G401 (cell line): ENCODE data around the gene TCF7L1. TPM values are rescaled to one million over a fixed set of nuclear protein-coding genes. Genes with fewer than 3 reads are reported as not detected.

Experiments
- DNase-seq: peaks from one replicate; pipeline ENCODE4 v3.0.0-alpha.2; 2015; ENCODE audit warnings: low spot score
- in situ Hi-C: cut with HindIII; loops from 2 replicates; pipeline ENCODE4 v1.10.0; 2016; ENCODE audit warnings: low sequenced_read_pairs, mixed read lengths
- total RNA-seq: library from RNA; depleted of rRNA; stranded (reverse); fragments of >200 nt; shearing (Covaris generic); gene quantifications from 2 replicates; pipeline ENCODE4 v1.2.3, GENCODE V29; 2014

Gene TCF7L1
- total RNA-seq, 1 experiment from 2014 or later: 0.44 TPM

DNA sequence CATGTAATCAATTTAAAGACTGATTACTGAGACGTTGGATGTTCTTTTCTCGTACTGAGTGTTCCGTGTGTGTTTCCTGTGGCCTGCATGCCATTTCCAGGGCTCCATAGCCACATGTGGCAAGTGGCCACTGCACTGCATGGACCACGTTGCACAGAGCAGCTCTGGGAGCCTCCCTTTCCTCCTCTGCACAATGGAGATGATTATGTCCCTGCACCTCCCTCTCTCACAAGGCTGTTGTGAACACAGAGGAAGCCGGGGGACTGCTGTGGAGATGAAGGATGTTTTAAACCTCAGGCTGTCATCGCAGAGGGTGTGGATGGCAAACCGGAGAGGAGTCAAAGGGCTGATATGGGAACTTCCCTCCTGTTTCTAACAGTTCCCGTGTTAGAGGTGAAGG is 106.9 kb downstream of the TCF7L1 start:
- DNase-seq: no peak
- in situ Hi-C loops: no loop called here

GRCh38 chr2:85242321-85242720 is 109.1 kb downstream of the TCF7L1 start:
- no peak for DNase-seq
- in situ Hi-C loops: no loop called here

DNA sequence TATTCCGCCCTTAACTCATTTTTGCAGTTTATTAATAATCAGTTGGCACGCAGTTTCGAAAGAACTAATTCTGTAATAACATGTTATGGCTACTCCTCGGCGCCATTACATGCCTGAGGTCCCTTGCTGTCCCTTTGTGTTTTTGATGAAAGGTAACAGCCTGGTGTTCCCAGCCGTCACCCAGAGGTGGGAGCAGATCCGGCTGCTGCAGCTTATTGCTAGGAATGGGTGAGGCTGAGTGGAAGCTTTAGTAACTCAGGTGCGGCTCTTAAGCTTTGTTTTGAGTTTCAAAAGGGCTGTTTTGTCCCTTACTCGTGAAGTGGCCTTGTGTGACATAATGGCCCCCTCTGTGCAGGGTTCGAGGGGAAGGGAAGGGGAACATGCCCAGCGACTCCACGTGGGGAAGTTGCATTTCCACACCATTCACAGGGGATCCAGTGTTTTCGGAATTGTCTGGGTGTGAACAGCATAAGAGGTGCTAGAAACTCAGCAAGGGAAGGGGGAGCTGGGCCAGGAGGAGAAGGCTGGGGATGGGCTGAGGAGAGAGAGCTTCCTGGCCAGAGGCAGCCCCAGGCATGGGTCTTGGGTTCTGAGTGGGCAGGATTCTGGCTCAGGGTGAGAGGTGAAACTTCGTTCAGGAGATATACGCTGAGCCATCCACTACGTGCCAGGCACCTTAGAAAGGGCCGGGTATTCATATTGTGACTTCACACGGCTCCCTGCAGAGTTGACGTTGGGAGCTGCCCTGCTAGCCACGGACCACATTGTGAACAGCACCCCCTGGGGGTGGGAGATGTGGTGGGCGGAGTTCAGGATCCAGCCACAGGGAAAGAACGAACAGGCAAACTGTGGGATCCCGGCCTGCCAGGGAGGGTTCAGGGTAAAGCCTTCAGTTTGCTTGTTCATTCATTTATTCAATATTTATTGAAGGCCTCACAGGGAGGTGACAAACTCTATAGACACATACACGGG is 110.2 kb downstream of the TCF7L1 start:
- in situ Hi-C loops: no loop called here
- no peak for DNase-seq

DNA sequence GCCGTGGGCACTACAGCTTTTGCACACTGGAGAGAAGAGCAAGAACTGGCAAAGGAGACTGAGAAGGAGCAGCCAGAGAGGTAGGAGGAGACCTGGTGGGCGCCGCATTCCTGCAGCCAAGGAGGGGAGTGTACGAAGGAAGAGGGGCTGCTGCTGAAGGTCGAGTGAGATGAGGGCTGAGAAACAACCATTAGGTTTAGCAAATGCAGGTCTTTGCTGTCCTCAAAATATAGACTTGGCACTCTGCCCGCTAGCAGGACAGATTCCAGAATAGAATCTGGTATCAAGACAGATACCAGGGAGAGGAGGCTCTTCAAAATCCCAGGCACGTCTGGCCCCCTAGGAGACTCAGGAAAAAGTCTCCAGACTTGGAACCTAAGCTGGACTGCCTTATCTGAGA is 111.6 kb downstream of the TCF7L1 start:
- no peak for DNase-seq
- in situ Hi-C loops: no loop called here

GRCh38 chr2:85245891-85246290 is 112.7 kb downstream of the TCF7L1 start:
- DNase-seq: no peak
- in situ Hi-C loops: no loop called here

DNA sequence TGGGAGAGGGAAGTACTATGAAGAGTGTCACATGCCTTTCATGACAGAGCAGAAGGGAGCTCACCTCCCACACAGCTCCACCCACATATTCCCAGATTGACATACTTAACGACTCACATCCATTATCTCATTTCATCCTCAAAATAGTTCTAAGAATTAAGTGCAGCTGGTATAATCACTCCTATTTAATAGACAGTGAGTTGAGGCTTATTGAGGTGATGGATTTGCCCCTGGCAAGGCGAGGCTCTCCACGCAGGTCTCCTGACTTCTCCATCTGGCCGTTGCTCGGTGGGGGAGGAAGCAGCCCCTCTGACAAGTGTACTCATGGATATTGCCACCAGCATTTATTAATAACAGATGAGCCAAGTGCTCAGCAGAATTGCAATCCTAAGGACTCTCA is 113.2 kb downstream of the TCF7L1 start:
- in situ Hi-C loops: no loop called here
- DNase-seq: no peak

GRCh38 chr2:85247610-85248009 is 114.4 kb downstream of the TCF7L1 start:
- DNase-seq: no peak
- in situ Hi-C loops: no loop called here

DNA sequence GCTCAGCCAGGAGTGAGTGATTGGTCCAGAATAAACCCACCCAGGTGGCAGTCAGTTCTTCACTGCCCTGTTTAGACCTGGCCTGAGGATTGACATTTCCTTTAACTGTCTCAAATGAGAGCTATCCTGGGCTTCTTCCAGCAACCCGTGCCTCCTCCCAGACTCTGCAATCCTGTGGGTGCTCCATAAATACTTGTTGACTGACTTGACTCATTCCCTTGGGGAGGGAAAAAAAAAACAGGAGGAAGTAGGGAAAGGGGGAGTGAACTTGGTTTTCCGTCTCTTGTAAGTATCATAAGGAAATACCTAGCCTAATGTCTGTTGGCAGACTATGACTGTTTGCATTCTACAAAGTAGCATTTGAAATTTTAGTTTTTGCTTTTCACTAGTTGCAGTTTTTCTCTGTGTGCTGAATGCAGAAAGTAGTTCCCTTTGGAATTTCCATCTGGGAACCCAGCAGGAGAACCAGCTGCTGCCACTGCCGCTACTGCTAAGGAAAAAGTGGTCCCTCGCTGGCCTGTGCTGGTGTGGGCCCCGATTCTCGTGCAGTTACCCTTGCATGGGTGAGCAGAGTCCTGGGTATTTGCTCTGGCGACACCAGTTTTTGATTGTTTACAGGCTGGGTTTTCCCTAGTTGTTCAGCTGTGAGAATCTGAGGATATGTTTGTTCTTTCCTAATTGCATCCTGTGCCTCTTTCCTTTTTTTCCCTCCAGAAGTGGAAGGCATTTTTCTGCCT is 115.7 kb downstream of the TCF7L1 start:
- in situ Hi-C loops: no loop called here
- DNase-seq: no peak

DNA sequence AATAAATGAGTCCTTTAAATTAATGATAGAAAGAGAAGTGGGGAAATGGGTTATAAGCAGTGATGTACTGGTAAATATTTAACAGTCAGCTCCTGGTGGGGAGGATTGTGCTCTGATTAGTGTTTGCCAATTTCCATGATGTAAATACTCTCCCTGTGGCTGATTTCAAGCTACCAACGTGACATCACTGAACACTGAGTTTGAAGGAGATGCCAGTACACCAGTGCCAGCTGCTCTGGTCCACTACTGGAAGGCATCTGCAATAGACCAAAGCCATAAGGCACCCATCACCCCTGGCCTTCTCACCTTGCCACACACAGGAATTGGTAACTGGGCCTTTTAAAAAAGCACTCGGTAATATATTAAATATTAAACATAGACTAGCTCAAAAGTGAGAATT is 116.9 kb downstream of the TCF7L1 start:
- DNase-seq: no peak
- in situ Hi-C loops: no loop called here

DNA sequence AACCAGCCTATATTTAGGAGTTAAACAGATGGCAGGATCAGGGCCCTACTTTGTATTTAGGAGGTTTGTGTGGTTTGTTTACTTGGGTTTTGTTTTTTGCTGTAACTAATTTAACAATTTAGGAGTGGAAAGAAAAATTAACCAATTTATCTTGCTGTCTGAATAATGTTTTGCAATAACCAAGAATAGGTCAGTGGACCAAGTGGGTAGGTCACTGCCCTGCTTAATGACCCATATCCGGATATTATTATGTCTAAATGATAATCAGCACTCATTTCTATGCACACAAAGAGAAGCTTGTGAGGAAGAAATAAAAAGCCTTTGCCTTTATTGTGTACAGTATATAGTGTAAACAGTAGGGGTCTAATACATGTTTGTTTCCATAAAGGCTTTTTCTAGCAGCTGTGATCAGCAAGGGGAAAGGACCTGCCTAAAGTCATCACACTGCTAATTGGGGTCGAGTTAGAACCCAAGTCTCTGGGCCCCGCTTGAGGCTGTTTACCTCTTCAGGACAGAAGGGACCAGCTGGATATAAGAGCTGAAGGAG is 118.0 kb downstream of the TCF7L1 start:
- no peak for DNase-seq
- in situ Hi-C loops: no loop called here

- in situ Hi-C loops: no loop called here
- DNase-seq: no peak
These were observed 120.7 kb downstream of the TCF7L1 start for GRCh38 chr2:85253890-85254289.

DNA sequence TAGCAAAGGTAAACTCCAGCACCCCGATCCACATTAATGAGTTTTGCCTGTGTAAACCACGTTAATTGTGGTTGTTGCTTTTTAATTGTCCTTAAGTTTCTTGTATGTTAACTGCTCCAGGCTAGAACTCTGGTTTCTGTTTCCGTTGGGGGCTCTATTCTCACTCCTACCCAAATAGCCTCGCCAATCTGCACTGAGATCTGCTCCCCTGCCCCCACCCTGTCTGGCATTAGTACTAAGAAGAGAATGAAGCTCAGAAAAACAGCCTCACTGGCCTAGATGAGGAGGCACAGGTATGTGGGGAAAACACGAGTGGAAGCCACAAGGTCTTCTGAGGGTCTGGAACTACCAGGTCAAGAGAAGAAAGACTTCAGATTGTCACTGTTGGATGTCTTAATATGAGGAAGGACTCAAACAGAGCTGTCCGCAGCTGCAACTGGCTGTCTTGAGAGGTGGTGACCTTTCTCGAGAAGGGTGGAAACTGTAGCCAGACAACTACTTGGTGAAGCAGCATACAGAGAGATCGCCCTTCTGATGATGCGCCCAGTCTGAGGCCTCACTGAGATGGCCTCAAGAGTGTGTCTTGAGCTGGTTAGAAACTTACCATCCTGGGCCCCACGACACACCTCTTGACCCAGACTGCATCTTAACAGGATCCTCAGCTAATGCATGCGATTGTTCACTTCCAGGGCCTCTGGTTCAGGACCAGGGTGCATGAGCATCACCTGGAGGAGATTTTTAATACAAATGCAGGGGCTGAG is 121.5 kb downstream of the TCF7L1 start:
- in situ Hi-C loops: no loop called here
- DNase-seq: no peak

- in situ Hi-C loops: no loop called here
These were observed 122.2 kb downstream of the TCF7L1 start for GRCh38 chr2:85255456-85255812.

DNA sequence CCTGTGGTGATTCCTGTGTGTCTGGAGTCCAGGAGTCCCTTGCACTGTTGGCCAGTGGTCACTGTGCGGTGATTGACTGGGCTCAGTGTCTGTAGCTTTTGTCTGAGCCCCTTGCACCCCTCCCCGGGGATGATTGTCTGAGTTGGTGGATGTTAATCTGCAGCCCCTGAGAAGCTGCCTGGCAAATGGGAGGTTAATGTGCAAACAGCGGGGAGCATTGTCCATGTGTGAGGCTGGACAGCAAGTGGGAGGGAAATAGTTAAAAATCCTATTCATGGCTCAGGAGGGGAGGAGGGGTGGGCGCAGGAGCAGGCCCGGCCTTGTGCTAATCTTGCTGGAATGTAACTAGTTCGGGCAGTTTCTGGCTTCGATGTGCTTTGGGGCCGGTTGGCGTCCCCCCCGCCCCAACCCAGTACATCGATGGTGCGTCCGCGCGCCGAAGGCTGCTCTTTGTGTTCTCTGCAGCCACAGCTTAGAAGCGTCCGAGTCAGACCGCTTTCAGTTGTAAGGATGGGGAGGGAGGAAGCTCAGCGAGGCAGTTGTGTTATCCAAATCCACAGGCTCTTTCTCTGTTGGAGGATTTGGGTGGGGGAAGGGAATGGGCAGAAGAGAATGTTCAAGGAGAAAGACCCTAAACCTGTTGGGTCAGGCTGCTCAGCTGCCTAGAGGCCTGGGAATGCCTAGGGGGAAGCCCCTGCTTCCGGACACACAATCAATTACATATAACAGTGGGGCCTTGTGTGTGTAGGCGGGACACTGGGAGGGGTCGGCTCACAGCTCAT is 122.8 kb downstream of the TCF7L1 start:
- no peak for DNase-seq
- in situ Hi-C loops: no loop called here

More at GRCh38 chr2:85255456-85255812, 122.2 kb downstream of the TCF7L1 start:
- no peak for DNase-seq

GRCh38 chr2:85257359-85257969 is 124.3 kb downstream of the TCF7L1 start:
- DNase-seq: no peak
- in situ Hi-C loops: no loop called here

DNA sequence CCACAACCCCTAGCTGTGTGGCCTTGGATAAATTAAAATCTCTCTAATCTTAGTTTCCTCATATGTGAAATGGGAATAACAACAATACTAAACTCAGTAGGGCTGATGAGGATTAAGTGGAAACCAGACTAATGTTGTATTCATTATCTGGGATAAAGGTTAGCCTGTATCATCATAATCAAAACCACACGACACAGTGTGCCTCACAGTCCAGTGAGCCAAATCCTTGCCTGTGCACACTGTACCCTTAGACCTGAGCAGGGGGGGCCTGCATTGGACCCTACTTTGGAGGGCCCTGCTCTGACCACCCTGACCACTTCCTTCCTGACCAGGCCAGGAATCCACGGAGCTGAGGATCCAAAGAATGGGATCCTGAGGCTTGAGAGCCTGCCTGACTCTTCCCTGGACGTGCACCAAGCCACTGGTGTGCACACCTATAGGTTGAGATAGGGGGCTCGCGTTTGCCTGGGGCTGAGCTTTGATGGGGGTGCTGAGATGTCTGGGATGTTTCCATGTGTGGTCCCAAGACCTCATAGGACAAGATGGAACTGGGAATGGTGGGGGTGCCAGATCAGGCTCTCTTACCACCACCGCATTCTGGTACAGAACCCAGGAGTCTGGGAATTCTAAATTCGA is 124.9 kb downstream of the TCF7L1 start:
- in situ Hi-C loops: no loop called here
- DNase-seq: no peak

DNA sequence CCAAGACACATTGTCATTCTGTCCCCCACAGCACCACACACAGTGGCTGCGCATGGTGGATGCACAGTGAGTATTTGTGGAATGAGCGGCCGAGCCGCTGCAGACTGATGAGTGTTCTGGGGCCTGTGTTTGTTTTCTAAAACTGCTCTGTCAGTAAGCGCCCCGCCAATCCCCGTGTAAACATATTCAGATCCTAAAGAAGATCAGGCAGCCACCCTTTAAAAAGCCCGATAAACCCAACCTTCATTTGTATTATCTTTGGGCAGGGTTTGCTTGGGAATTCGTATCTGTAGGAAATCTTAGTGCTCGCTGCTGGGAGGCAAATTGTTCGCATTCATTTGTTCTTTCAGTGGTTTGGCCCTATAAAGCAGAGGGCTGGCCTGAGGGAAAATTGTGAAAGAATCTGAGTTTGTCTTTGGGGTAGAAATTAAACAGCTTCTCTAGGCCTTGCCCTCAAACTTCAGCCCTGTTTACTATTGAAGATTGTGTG is 126.0 kb downstream of the TCF7L1 start:
- in situ Hi-C loops: no loop called here
- DNase-seq: no peak

GRCh38 chr2:85259879-85260278 is 126.7 kb downstream of the TCF7L1 start:
- DNase-seq: no peak
- in situ Hi-C loops: no loop called here
